Measurements from ENCODE around the gene NFATC2. TPM values are rescaled to one million over a fixed set of nuclear protein-coding genes. Genes with fewer than 3 reads are reported as not detected.

The NFATC2 gene
- total RNA-seq, 1 donor from 2014 or later = 2.0 TPM

DNA sequence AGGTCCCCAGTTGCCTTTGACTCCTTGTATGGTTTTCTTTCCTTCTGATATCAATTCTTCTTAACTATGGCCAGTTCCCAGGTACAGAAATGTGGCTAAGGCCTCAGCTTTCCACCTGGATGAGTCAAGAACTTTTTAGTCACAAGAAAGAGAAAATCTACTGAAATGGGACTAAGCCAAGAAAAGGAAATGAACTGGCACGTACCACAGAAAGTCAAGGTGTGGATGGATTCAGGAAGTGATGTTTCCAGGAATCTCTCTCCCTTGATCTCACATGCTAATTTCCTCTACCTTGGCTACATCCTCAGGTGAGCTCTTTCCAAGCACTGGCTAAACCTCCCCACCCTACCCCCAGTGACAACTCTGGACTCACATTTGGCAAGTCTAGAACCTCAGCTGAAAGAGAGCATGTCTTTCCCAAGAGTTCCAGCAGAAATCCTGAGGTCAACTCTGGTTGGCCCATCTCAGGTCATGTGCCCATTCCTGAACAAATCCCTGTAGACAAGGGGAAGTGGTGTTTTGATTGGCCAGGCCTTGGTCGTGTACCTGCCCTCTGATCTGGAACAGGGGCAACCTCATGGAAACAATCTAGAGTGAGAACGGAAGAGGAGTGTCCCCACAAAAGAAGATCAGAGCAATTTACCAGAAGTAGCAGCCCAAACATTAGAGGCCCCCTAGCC is 205.3 kb downstream of the NFATC2 start:
- Mint-ChIP-seq H3K27ac (ENCODE audit: unreplicated experiment) (no peak overlapping the region), H3K27me3 (ENCODE audit: low read depth) (no peaks in the 10 kb centered on the region), H3K36me3 (ENCODE audit: low read depth) (no peaks in the 10 kb centered on the region), H3K4me1 (ENCODE audit: low read depth) (peaks cover 44% of the 10 kb centered on the region), H3K9me3 (ENCODE audit: low read depth) (no peaks in the 10 kb centered on the region), H3K4me3 (ENCODE audit: unreplicated experiment) (no peak overlapping the region)
- TF ChIP-seq, protein P1, sequence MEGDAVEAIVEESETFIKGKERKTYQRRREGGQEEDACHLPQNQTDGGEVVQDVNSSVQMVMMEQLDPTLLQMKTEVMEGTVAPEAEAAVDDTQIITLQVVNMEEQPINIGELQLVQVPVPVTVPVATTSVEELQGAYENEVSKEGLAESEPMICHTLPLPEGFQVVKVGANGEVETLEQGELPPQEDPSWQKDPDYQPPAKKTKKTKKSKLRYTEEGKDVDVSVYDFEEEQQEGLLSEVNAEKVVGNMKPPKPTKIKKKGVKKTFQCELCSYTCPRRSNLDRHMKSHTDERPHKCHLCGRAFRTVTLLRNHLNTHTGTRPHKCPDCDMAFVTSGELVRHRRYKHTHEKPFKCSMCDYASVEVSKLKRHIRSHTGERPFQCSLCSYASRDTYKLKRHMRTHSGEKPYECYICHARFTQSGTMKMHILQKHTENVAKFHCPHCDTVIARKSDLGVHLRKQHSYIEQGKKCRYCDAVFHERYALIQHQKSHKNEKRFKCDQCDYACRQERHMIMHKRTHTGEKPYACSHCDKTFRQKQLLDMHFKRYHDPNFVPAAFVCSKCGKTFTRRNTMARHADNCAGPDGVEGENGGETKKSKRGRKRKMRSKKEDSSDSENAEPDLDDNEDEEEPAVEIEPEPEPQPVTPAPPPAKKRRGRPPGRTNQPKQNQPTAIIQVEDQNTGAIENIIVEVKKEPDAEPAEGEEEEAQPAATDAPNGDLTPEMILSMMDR (IDR thresholded peaks at IDR 0.05) = no peak
- no peak for DNase-seq (ENCODE audit: low spot score)

Small RNA genes lying within 50 kb of the gene (microRNA-seq; reads per million reads assigned to microRNA genes)
- not detected for gene MIR3194 (ENCODE audit: borderline number of aligned reads)

Other genes with a start within 250 kb of the NFATC2 start
- gene ATP9A, start 225.7 kb upstream of the NFATC2 start, total RNA-seq = 43.1 to 49.6 TPM (median 43.4 TPM) in 3 replicates

Data from chondrocyte (in vitro differentiated cells).